SK-N-SH (cell line): Measurements from ENCODE around the gene COX10.
"Not testable (repeated sequence)": the region's sequence is repeated elsewhere in the genome, so short reads cannot be mapped to it uniquely, and the experiment has no call there.

ENCODE experiments used
- NFIC ChIP-seq: IDR thresholded peaks from 2 replicates; pipeline ENCODE4 v1.4.0; 2012; ENCODE audit warnings: borderline replicate concordance
- RFX5 ChIP-seq: IDR thresholded peaks from 2 replicates; pipeline ENCODE4 v1.6.1; 2012; ENCODE audit warnings: mild to moderate bottlenecking, improper control_type of control experiment, low read length

DNA sequence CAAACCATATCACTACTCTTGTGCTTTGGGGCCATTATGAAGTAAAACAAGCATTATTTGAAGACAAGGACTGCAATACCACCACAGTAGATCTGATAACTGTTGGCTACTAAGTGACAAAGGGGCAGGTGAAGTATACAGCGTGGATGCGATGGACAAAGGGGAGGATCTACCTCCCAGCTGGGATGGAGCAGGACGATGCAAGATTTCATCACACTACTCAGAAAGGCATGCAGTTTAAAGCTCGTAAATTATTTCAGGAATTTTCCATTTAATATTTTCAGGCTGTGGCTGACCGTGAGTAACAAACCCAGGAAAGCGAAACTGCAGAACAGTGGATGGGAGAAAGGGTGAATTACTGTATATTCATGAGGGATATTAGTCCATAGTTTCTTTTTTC is 161.9 kb downstream of the COX10 start:
- TF ChIP-seq RFX5, NFIC: not testable (repeated sequence)
